Heart left ventricle (tissue), 13 donors: ENCODE data around the gene SNX9.

ENCODE experiments used
- CTCF ChIP-seq, 12 donors: fragments of 200-600 bp; sonication (generic) in 4 of 12; IDR thresholded peaks; one replicate each; pipeline versions ENCODE4 v1.5.0 to v1.8.0; 2018 to 2022; ENCODE audit warnings: antibody characterized with exemption in 12 of 12, mild to moderate bottlenecking in 5 of 12
- POLR2A ChIP-seq, 2 donors: fragments of 450-650 bp; IDR thresholded peaks; one replicate each; pipeline ENCODE4 v1.6.1; 2017; ENCODE audit warnings: antibody characterized with exemption in 2 of 2, mild to moderate bottlenecking in 2 of 2, moderate library complexity in 2 of 2
- donor health status: ischemic (EF 13 %, LVEDD 7.1; RV severe dilation, severe dysfunction).
- donor health status: DM: no; HTN: yes; CAD: no.
- donor health status: DM: no; HTN: no; CAD: no.
- donor health status: ischemic (EF 25% LVEDD 6.9; RV normal size, moderate dysfunction).
- donor health status: ischemic (EF 25% LVEDD 5.7; RV mildly dilated, moderate dysfunction).
- donor health status: ischemic (EF 35%, LVEDD 5.7; RV mildly dilated, moderate dysfunction).
- donor health status: nonischemic (EF 11% LVEDD 7.7; RV severe dilation, severe dysfunction).
- donor health status: DM: yes; HTN: yes; CAD: no.
- donor health status: PGD.
- donor health status: ischemic (EF 29% LVEDD 5.4; RV normal size, mild dysfunction).
- donor health status: nonischemic (EF 23%, LVEDD 6.1; RV moderate dilation, normal function).

GRCh38 chr6:157984686-157985225 lies 161.7 kb downstream of the SNX9 start:
- TF ChIP-seq POLR2A (IDR thresholded peaks at IDR 0.05) (no peak), CTCF (IDR thresholded peaks at IDR 0.05) (no peak)
